ENCODE measurements around the gene CDH3. TPM values are rescaled to one million over a fixed set of nuclear protein-coding genes. Genes with fewer than 3 reads are reported as not detected.

CDH3 gene
- total and polyA plus RNA-seq, 2 experiments from 2014 or later: 78.0 to 210 TPM

GRCh38 chr16:68608330-68608729, 36.8 kb upstream of the CDH3 start:
- Histone ChIP-seq H3K27ac (ENCODE audit: low read depth) (no peak overlapping the region), H3K4me2 (no peak overlapping the region), H3K4me1 (ENCODE audit: insufficient read depth) (no peaks in the 10 kb centered on the region), H2AFZ (no peak overlapping the region), H3K9me2 (ENCODE audit: insufficient read depth) (no peaks in the 10 kb centered on the region), H3K4me3 (no peak overlapping the region), H3K27me3 (ENCODE audit: insufficient read depth) (no peaks in the 10 kb centered on the region), H4K20me1 (replicated peaks; ENCODE audit: insufficient read depth) (no peaks in the 10 kb centered on the region), H3K36me3 (ENCODE audit: insufficient read depth) (no peaks in the 10 kb centered on the region), H3F3A (replicated peaks; ENCODE audit: low read depth) (no peaks in the 10 kb centered on the region), H3K79me2 (replicated peaks; ENCODE audit: insufficient read depth) (no peaks in the 10 kb centered on the region)
- H3K4me1 Mint-ChIP-seq: peaks cover 10% of the 10 kb centered on the region
- DNase-seq (ENCODE audit: low spot score) (no peak), ATAC-seq (no peak)
- TF ChIP-seq JUNB (IDR thresholded peaks at IDR 0.05; ENCODE audit: unreplicated experiment): no peak
- no peak for TF ChIP-seq REST (IDR thresholded peaks at IDR 0.05; ENCODE audit: unreplicated experiment)
- no peak for TF ChIP-seq ZNF114 (CRISPR knock-in tag; IDR thresholded peaks at IDR 0.05)
- TF ChIP-seq STAT1 (IDR thresholded peaks at IDR 0.05; ENCODE audit: unreplicated experiment): no peak
- TF ChIP-seq ZNF331 (CRISPR knock-in tag; IDR thresholded peaks at IDR 0.05; ENCODE audit: low read depth): no peak
- no peak for TF ChIP-seq ETS1 (IDR thresholded peaks at IDR 0.05)
- no peak for TF ChIP-seq EZH2 (IDR thresholded peaks at IDR 0.05; ENCODE audit: low read depth, unreplicated experiment)
- no peak for TF ChIP-seq ZNF462 (CRISPR knock-in tag; IDR thresholded peaks at IDR 0.05)
- no peak for TF ChIP-seq EZH2phosphoT487 (IDR thresholded peaks at IDR 0.05; ENCODE audit: unreplicated experiment)
- TF ChIP-seq CTCF (conservative IDR thresholded peaks at IDR 0.05; ENCODE audit: low read depth in 2 of 2): no peak
- TF ChIP-seq CREB1 (CRISPR knock-in tag; IDR thresholded peaks at IDR 0.05; ENCODE audit: low read depth): no peak
- peaks cover 2% of the 10 kb centered on the region for H3K27me3 Mint-ChIP-seq (ENCODE audit: insufficient read depth, low read depth, poor library complexity)
- no peak overlapping the region for H3K27ac Mint-ChIP-seq
- peaks cover 6% of the 10 kb centered on the region; the same call in 1 of the 3 replicates for H3K9me3 Mint-ChIP-seq
- H3K36me3 Mint-ChIP-seq (ENCODE audit: low read depth): no peaks in the 10 kb centered on the region
- no peak overlapping the region for H3K4me3 Mint-ChIP-seq

Measured in GM23338 (cell line).